H9 (cell line): ENCODE measurements around the gene STK32B. TPM values are rescaled to one million over a fixed set of nuclear protein-coding genes. Genes with fewer than 3 reads are reported as not detected.

ENCODE experiments used
- DNase-seq: peaks from one replicate; pipeline ENCODE4 v3.0.0-alpha.2; 2017
- H2AFZ ChIP-seq: one replicate; pipeline ENCODE4 v1.6.1; 2013; ENCODE audit warnings: mild to moderate bottlenecking, low read length, control low read depth, moderate library complexity
- H2AK5ac ChIP-seq: 2 replicates; pipeline ENCODE4 v1.6.1; 2013; ENCODE audit warnings: low read length, control low read depth, mixed read lengths; ENCODE audit not compliant: insufficient read length
- H2BK120ac ChIP-seq: one replicate; pipeline ENCODE4 v1.6.1; 2013; ENCODE audit warnings: low read depth, mild to moderate bottlenecking, low read length, control low read depth, inconsistent platforms; ENCODE audit not compliant: poor library complexity, severe bottlenecking
- H2BK12ac ChIP-seq: 2 replicates; pipeline ENCODE4 v1.6.1; 2013; ENCODE audit warnings: low read length, control low read depth, mixed read lengths, low read depth; ENCODE audit not compliant: insufficient read length
- H2BK15ac ChIP-seq: 2 replicates; pipeline ENCODE4 v1.6.1; 2013; ENCODE audit warnings: low read depth, low read length, control low read depth
- H2BK20ac ChIP-seq: one replicate; pipeline ENCODE4 v1.6.1; 2013; ENCODE audit warnings: low read depth, mild to moderate bottlenecking, low read length, control low read depth, inconsistent platforms; ENCODE audit not compliant: poor library complexity, severe bottlenecking
- H2BK5ac ChIP-seq: 2 replicates; pipeline ENCODE4 v1.6.1; 2013; ENCODE audit warnings: low read length, control low read depth, mixed read lengths; ENCODE audit not compliant: insufficient read length
- H3K14ac ChIP-seq: 2 replicates; pipeline ENCODE4 v1.6.1; 2013; ENCODE audit warnings: low read length, control low read depth; ENCODE audit not compliant: insufficient read depth
- H3K18ac ChIP-seq: 2 replicates; pipeline ENCODE4 v1.6.1; 2013; ENCODE audit warnings: low read depth, mild to moderate bottlenecking, mixed read lengths, low read length, control low read depth; ENCODE audit not compliant: insufficient read length
- H3K23ac ChIP-seq: 2 replicates; pipeline ENCODE4 v1.6.1; 2013; ENCODE audit warnings: low read length, control low read depth, mixed read lengths, low read depth; ENCODE audit not compliant: insufficient read length
- H3K23me2 ChIP-seq: 2 replicates; pipeline ENCODE4 v1.6.1; 2013; ENCODE audit warnings: low read depth, mild to moderate bottlenecking, mixed read lengths, low read length, control low read depth; ENCODE audit not compliant: insufficient read length, poor library complexity, severe bottlenecking
- H3K27ac ChIP-seq: 2 replicates; pipeline ENCODE4 v1.5.1; 2013; ENCODE audit warnings: low read length, control low read depth, mixed read lengths, low read depth; ENCODE audit not compliant: insufficient read length
- H3K27me3 ChIP-seq: 2 replicates; pipeline ENCODE4 v1.6.1; 2013; ENCODE audit warnings: low read length, control low read depth, inconsistent platforms; ENCODE audit not compliant: insufficient read depth
- H3K4ac ChIP-seq: 2 replicates; pipeline ENCODE4 v1.6.1; 2013; ENCODE audit warnings: low read depth, mild to moderate bottlenecking, control low read depth, inconsistent platforms, low read length, moderate library complexity
- H3K4me1 ChIP-seq: 2 replicates; pipeline ENCODE4 v1.6.1; 2013; ENCODE audit warnings: low read length, control low read depth, inconsistent platforms; ENCODE audit not compliant: insufficient read depth
- H3K4me2 ChIP-seq: 2 replicates; pipeline ENCODE4 v1.6.1; 2013; ENCODE audit warnings: low read length, control low read depth, mixed read lengths; ENCODE audit not compliant: insufficient read length, insufficient read depth
- H3K56ac ChIP-seq: 2 replicates; pipeline ENCODE4 v1.6.1; 2013; ENCODE audit warnings: low read depth, mild to moderate bottlenecking, mixed read lengths, low read length, control low read depth; ENCODE audit not compliant: insufficient read length
- H3K79me1 ChIP-seq: 2 replicates; pipeline ENCODE4 v1.6.1; 2013; ENCODE audit warnings: low read depth, mild to moderate bottlenecking, moderate library complexity, low read length, control low read depth, inconsistent platforms; ENCODE audit not compliant: insufficient read depth, poor library complexity, severe bottlenecking
- H3K79me2 ChIP-seq: 2 replicates; pipeline ENCODE4 v1.6.1; 2013; ENCODE audit warnings: low read length, control low read depth, inconsistent platforms; ENCODE audit not compliant: insufficient read depth
- H3K9ac ChIP-seq: 2 replicates; pipeline ENCODE4 v1.6.1; 2013; ENCODE audit warnings: low read length, control low read depth, mixed read lengths; ENCODE audit not compliant: insufficient read length; ENCODE audit errors: extremely low read depth
- H3K9me3 ChIP-seq: one replicate; pipeline ENCODE4 v1.6.1; 2013; ENCODE audit warnings: low read depth, low read length, inconsistent platforms; ENCODE audit not compliant: control insufficient read depth
- H3T11ph ChIP-seq: one replicate; pipeline ENCODE4 v1.6.1; 2013; ENCODE audit warnings: mild to moderate bottlenecking, low read length, control low read depth, inconsistent platforms
- H4K20me1 ChIP-seq: one replicate; pipeline ENCODE4 v1.6.1; 2013; ENCODE audit not compliant: control insufficient read depth, insufficient read length, insufficient read depth
- H4K5ac ChIP-seq: 2 replicates; pipeline ENCODE4 v1.6.1; 2013; ENCODE audit warnings: low read depth, mild to moderate bottlenecking, mixed read lengths, low read length, control low read depth; ENCODE audit not compliant: insufficient read length
- H4K8ac ChIP-seq: replicated peaks from 2 replicates; pipeline ENCODE4 v1.6.1; 2013; ENCODE audit warnings: low read length, control low read depth, mixed read lengths, low read depth; ENCODE audit not compliant: insufficient read length
- H4K91ac ChIP-seq: 2 replicates; pipeline ENCODE4 v1.6.1; 2013; ENCODE audit warnings: low read depth, mild to moderate bottlenecking, moderate library complexity, mixed read lengths, low read length, control low read depth; ENCODE audit not compliant: insufficient read length
- H3K27ac Mint-ChIP-seq, 3 experiments: 2 replicates in 2 of 3; 3 replicates in 1 of 3; pipeline ENCODE4 v1.8.0; 2020 to 2021; ENCODE audit warnings: mixed read lengths in 3 of 3, mild to moderate bottlenecking in 1 of 3, moderate library complexity in 1 of 3
- H3K27me3 Mint-ChIP-seq: 2 replicates; pipeline ENCODE4 v1.8.0; 2021; ENCODE audit warnings: low read depth, mild to moderate bottlenecking, moderate library complexity, mixed read lengths
- H3K36me3 Mint-ChIP-seq, 3 experiments: 2 replicates in 2 of 3; 3 replicates in 1 of 3; pipeline ENCODE4 v1.8.0; 2020 to 2021; ENCODE audit warnings: low read depth in 3 of 3, mixed read lengths in 3 of 3; ENCODE audit not compliant: insufficient read depth in 1 of 3
- H3K4me1 Mint-ChIP-seq, 2 experiments: 2 replicates each; pipeline ENCODE4 v1.8.0; 2020; ENCODE audit warnings: mixed read lengths in 2 of 2
- H3K4me3 Mint-ChIP-seq, 2 experiments: 2 replicates in 1 of 2; 3 replicates in 1 of 2; pipeline ENCODE4 v1.8.0; 2020 to 2021; ENCODE audit warnings: mild to moderate bottlenecking in 2 of 2, mixed read lengths in 2 of 2, moderate library complexity in 1 of 2
- H3K9me3 Mint-ChIP-seq, 2 experiments: 2 replicates in 1 of 2; 3 replicates in 1 of 2; pipeline ENCODE4 v1.8.0; 2020; ENCODE audit warnings: mild to moderate bottlenecking in 2 of 2, mixed read lengths in 2 of 2, moderate library complexity in 1 of 2
- CTCF ChIP-seq: fragments of 200-600 bp; sonication (generic); conservative IDR thresholded peaks from 3 replicates; pipeline ENCODE4 v1.8.0; 2021; ENCODE audit warnings: antibody characterized with exemption, mild to moderate bottlenecking
- WGBS: extraction: QIAGEN DNeasy Blood & Tissue Kit; methylation state at CpG from one replicate; pipeline ENCODE4 v1.1.7; 2013; ENCODE audit warnings: missing lambda C conversion rate, low lambda C conversion rate, mixed read lengths; ENCODE audit not compliant: insufficient read length; ENCODE audit errors: extremely low coverage; 5-methylcytosine and 5-hydroxymethylcytosine counted together
- total RNA-seq: library from RNA; stranded (reverse); gene quantifications from 2 replicates; pipeline ENCODE4 v1.2.1, GENCODE V29; 2021

STK32B gene
- total RNA-seq, 1 experiment from 2014 or later = 1.0 TPM

DNA sequence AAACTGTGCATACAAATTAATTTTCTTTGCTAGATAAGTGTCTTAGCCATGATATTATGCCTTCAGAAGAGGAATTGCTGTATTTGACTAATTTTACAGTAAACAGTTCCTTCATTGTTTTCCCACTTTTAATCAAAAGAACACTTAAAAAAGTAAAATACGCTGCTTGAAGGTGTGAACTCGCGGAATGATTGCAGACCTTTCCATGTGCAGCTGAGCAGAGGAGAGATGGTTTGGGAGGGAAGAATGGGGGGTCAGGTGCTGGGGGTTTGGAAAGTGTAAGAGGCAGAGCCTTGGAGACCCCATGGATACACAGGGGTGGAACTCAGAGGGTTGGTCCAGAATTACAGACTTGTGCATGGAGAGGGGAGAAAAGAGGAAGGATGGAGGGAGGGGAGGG lies 47.4 kb upstream of the STK32B start:
- Histone ChIP-seq H4K20me1 (no peaks in the 10 kb centered on the region), H3K4me1 (no peaks in the 10 kb centered on the region), H2BK120ac (no peak overlapping the region), H3K56ac (no peak overlapping the region), H3K79me1 (no peaks in the 10 kb centered on the region), H3K23me2 (no peaks in the 10 kb centered on the region), H4K8ac (no peak overlapping the region), H3K14ac (no peak overlapping the region), H3K9ac (no peak overlapping the region), H3K23ac (no peak overlapping the region), H3K79me2 (no peaks in the 10 kb centered on the region), H3K4me2 (no peak overlapping the region), H2BK20ac (no peak overlapping the region), H3K27me3 (no peaks in the 10 kb centered on the region; the same call in 1 of the 2 replicates), H2BK15ac (no peak overlapping the region), H2AFZ (no peak overlapping the region), H2BK5ac (no peak overlapping the region), H2BK12ac (no peak overlapping the region), H3K4ac (no peak overlapping the region), H3K18ac (no peak overlapping the region), H4K91ac (no peak overlapping the region), H3K27ac (no peak overlapping the region), H3K9me3 (no peaks in the 10 kb centered on the region), H4K5ac (no peak overlapping the region), H3T11ph (no peak overlapping the region), H2AK5ac (no peak overlapping the region)
- Mint-ChIP-seq H3K36me3 (no peaks in the 10 kb centered on the region), H3K9me3 (no peaks in the 10 kb centered on the region), H3K4me1 (peaks cover 0 to 4% of the 10 kb centered on the region in 2 experiments; a peak in 1 of 4 replicates), H3K27me3 (peaks cover 30% of the 10 kb centered on the region), H3K4me3 (no peak overlapping the region), H3K27ac (no peak overlapping the region)
- peak; percentile 6 for DNase-seq
- no CpG with 5 or more reads among the region's 3 CpGs for WGBS
- TF ChIP-seq CTCF = no peak
